Vagina (tissue), 2 donors: ENCODE results near the gene NAA10. TPM values are rescaled to one million over a fixed set of nuclear protein-coding genes. Genes with fewer than 3 reads are reported as not detected.

ENCODE experiments used
- DNase-seq, 2 donors: peaks; one replicate each; pipeline ENCODE4 v3.0.0-alpha.2; 2017; ENCODE audit errors: extremely low spot score in 2 of 2
- H3K27ac ChIP-seq: fragments of 200-600 bp; sonication (generic); one replicate; pipeline ENCODE4 v1.5.1; 2019
- H3K27me3 ChIP-seq: fragments of 200-600 bp; sonication (generic); one replicate; pipeline ENCODE4 v1.5.1; 2019
- H3K36me3 ChIP-seq, 2 donors: fragments of 200-600 bp; sonication (generic); one replicate each; pipeline ENCODE4 v1.5.1; 2017 to 2019
- H3K4me1 ChIP-seq: fragments of 200-600 bp; sonication (generic); one replicate; pipeline ENCODE4 v1.5.1; 2019
- H3K4me3 ChIP-seq, 2 donors: fragments of 200-600 bp; sonication (generic); 1 replicate in 1 of 2; 2 replicates in 1 of 2; pipeline ENCODE4 v1.5.1; 2016 to 2019
- H3K9me3 ChIP-seq: fragments of 200-600 bp; sonication (generic); one replicate; pipeline ENCODE4 v1.5.1; 2019
- POLR2A ChIP-seq, 2 donors: fragments of 450-650 bp; IDR thresholded peaks; one replicate each; pipeline ENCODE4 v1.6.1; 2017; ENCODE audit warnings: antibody characterized with exemption in 2 of 2, mild to moderate bottlenecking in 2 of 2, moderate library complexity in 2 of 2
- POLR2AphosphoS5 ChIP-seq, 2 donors: sonication (generic); formaldehyde crosslinking; IDR thresholded peaks; one replicate each; pipeline ENCODE4 v1.9.0; 2017; ENCODE audit warnings: antibody characterized with exemption in 2 of 2, mild to moderate bottlenecking in 2 of 2, low read depth in 1 of 2; ENCODE audit not compliant: insufficient read depth in 1 of 2
- intact Hi-C: fragments of 100-400 bp; cut with DNase I; formaldehyde crosslinking; loops from one replicate; pipeline ENCODE4 v1.15.1; 2023
- total RNA-seq: library from RNA; depleted of rRNA; stranded (reverse); fragments of >200 nt; gene quantifications from one replicate; pipeline ENCODE4 v1.2.3, GENCODE V29; 2016
- TF ChIP-seq, protein P1 (sequence below), 3 experiments: fragments of 450-650 bp in 2 of 3; fragments of 200-600 bp in 1 of 3; sonication (generic) in 1 of 3; IDR thresholded peaks; one replicate each; pipeline ENCODE4 v1.5.1; 2017 to 2019; ENCODE audit warnings: antibody characterized with exemption in 3 of 3, mild to moderate bottlenecking in 2 of 3, moderate library complexity in 2 of 3

Gene NAA10
- total RNA-seq, 1 donor from 2014 or later, result 66.8 TPM

DNA sequence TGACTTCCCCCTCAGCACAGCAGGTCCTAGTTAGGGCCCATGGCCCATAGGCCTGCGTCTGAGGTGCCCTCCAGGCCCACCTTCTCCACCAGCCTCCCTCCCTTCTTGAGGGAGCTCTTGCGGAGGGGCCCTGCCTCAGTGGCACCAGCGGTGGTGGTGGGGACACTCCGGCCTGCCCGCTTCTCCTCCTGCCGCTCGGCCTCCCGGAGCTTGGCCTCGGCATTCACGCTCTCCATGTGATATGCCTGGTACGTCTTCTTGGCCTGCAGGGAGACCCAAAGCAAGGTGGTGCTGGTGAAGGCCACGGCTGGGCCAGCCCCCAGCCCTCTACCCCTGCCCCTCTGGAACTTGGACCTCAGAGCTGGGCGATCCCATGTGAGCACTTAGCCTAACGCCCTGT is 14.3 kb downstream of the NAA10 start:
- H3K27ac ChIP-seq, result no peak overlapping the region
- H3K9me3 ChIP-seq, result no peaks in the 10 kb centered on the region
- intact Hi-C loops, result loop anchor here (10.0 kb wide), 1 partner anchor 136 kb away; the partner anchor contains the start of gene SRPK3
- no peaks in the 10 kb centered on the region for H3K27me3 ChIP-seq
- TF ChIP-seq POLR2A (IDR thresholded peaks at IDR 0.05) (no peak), POLR2AphosphoS5 (IDR thresholded peaks at IDR 0.05; ENCODE audit: insufficient read depth in 1 of 2, low read depth in 1 of 2) (no peak)
- TF ChIP-seq, protein P1, sequence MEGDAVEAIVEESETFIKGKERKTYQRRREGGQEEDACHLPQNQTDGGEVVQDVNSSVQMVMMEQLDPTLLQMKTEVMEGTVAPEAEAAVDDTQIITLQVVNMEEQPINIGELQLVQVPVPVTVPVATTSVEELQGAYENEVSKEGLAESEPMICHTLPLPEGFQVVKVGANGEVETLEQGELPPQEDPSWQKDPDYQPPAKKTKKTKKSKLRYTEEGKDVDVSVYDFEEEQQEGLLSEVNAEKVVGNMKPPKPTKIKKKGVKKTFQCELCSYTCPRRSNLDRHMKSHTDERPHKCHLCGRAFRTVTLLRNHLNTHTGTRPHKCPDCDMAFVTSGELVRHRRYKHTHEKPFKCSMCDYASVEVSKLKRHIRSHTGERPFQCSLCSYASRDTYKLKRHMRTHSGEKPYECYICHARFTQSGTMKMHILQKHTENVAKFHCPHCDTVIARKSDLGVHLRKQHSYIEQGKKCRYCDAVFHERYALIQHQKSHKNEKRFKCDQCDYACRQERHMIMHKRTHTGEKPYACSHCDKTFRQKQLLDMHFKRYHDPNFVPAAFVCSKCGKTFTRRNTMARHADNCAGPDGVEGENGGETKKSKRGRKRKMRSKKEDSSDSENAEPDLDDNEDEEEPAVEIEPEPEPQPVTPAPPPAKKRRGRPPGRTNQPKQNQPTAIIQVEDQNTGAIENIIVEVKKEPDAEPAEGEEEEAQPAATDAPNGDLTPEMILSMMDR (IDR thresholded peaks at IDR 0.05), result no peak
- peaks cover 30% of the 10 kb centered on the region for H3K4me1 ChIP-seq
- DNase-seq, result no peak
- no peaks in the 10 kb centered on the region for H3K36me3 ChIP-seq
- no peak overlapping the region for H3K4me3 ChIP-seq

DNA sequence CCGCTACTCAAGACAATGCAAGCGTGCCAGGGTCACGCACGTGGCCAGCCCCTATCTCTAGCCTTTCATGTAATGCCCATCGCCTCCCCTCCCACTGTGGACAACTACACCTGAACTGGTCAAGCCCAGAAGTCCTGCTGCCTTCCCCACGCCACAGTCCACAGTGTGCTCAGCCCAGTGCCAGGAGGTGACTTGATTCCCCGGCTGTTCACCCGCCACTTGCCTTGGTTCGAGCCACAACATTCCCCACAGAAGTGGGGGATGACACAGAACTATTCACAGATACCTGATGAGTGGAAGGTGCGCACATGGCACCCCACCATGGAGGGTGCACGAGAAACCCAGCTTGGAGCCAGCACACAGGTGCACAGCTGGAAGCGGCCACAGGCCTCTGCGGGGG is 15.6 kb downstream of the NAA10 start:
- DNase-seq, result no peak
- Histone ChIP-seq H3K36me3 (no peaks in the 10 kb centered on the region), H3K27ac (no peak overlapping the region), H3K9me3 (no peaks in the 10 kb centered on the region), H3K4me1 (peaks cover 30% of the 10 kb centered on the region), H3K4me3 (no peak overlapping the region), H3K27me3 (no peaks in the 10 kb centered on the region)
- TF ChIP-seq, protein P1 (IDR thresholded peaks at IDR 0.05), result no peak
- TF ChIP-seq POLR2AphosphoS5 (IDR thresholded peaks at IDR 0.05; ENCODE audit: insufficient read depth in 1 of 2, low read depth in 1 of 2) (no peak), POLR2A (IDR thresholded peaks at IDR 0.05) (no peak)
- intact Hi-C loops, result no loop called here

DNA sequence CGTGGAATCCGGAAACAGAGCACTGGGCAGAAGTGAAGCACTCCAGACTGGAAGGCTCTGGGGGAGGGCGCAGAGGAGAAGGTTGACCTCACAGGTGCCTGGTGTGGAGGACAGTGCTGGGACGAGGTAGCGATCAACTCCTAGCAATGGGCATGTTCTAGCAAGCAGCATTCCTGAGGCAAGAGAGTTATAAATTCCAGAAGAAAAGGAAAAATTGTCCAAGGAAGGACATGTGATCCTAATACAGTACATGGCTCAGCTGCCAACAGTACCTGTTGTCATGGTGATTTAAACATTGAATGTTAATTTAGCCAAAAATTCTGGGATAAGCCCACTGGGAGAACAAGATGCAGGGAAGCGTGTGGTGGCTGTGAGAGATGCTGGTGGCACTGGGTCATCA is 17.0 kb downstream of the NAA10 start:
- intact Hi-C loops, result no loop called here

DNA sequence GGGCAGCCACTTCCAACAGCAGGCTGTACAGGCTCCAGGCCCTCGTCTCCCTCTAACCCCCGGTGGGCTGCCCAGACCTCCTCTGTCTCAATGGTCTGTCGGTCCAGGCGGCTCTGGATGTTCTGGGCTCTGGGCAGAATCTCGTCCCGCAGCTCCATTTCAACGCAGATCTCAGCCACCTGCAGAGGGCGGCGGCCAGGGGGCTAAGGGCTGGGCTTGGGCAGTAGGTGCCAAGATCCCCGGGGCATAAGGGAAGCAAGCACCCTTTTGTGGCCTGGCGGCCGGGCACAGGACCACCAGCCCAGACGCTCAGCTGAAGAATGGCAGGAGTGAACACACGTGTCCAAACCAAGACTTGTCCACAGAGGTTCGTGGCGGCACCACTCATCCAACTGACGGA is 21.1 kb downstream of the NAA10 start:
- no peaks in the 10 kb centered on the region for H3K36me3 ChIP-seq
- DNase-seq, result no peak
- H3K9me3 ChIP-seq, result no peaks in the 10 kb centered on the region
- no peak overlapping the region for H3K27ac ChIP-seq
- H3K4me3 ChIP-seq, result no peak overlapping the region
- no peaks in the 10 kb centered on the region for H3K4me1 ChIP-seq
- TF ChIP-seq POLR2A (IDR thresholded peaks at IDR 0.05) (no peak), POLR2AphosphoS5 (IDR thresholded peaks at IDR 0.05; ENCODE audit: insufficient read depth in 1 of 2, low read depth in 1 of 2) (no peak)
- TF ChIP-seq, protein P1 (IDR thresholded peaks at IDR 0.05), result no peak
- H3K27me3 ChIP-seq, result no peaks in the 10 kb centered on the region
- intact Hi-C loops, result no loop called here

More for the DNA sequence above, 17.0 kb downstream of the NAA10 start:
- TF ChIP-seq POLR2AphosphoS5 (IDR thresholded peaks at IDR 0.05; ENCODE audit: insufficient read depth in 1 of 2, low read depth in 1 of 2) (no peak), POLR2A (IDR thresholded peaks at IDR 0.05) (no peak)
- TF ChIP-seq, protein P1 (IDR thresholded peaks at IDR 0.05), result no peak
- no peak for DNase-seq
- Histone ChIP-seq H3K27ac (no peak overlapping the region), H3K4me3 (no peak overlapping the region), H3K4me1 (peaks cover 22% of the 10 kb centered on the region), H3K27me3 (no peaks in the 10 kb centered on the region), H3K9me3 (no peaks in the 10 kb centered on the region), H3K36me3 (no peaks in the 10 kb centered on the region)

DNA sequence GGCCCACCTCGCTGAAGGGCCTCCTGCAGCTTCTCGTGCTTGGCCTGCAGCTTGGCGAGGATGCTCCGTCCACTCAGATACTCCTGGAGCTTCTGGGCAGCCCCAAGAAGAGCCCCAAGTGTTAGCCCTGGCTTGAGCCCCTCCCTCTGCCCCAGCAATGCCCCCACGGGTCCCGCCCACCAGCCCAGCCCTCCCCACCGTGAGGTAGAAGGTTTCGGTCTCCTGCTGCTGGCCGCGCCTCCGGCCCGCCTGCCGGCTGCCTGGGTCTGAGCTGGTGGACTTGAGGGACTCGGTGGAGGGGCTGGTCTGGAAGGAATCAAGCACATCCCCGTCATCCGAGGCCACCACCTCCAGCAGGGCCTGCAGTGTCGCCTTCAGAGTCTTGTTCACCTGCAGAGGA is 21.6 kb downstream of the NAA10 start:
- H3K36me3 ChIP-seq, result no peaks in the 10 kb centered on the region
- intact Hi-C loops, result no loop called here
- TF ChIP-seq POLR2AphosphoS5 (IDR thresholded peaks at IDR 0.05; ENCODE audit: insufficient read depth in 1 of 2, low read depth in 1 of 2) (no peak), POLR2A (IDR thresholded peaks at IDR 0.05) (no peak)
- TF ChIP-seq, protein P1 (IDR thresholded peaks at IDR 0.05), result no peak
- no peaks in the 10 kb centered on the region for H3K4me1 ChIP-seq
- H3K27me3 ChIP-seq, result no peaks in the 10 kb centered on the region
- no peaks in the 10 kb centered on the region for H3K9me3 ChIP-seq
- no peak for DNase-seq
- H3K4me3 ChIP-seq, result no peak overlapping the region
- H3K27ac ChIP-seq, result no peak overlapping the region
